Esophagus muscularis mucosa (tissue), 3 donors: ENCODE data around the gene SOSTDC1.

ENCODE experiments used
- POLR2A ChIP-seq: fragments of 450-650 bp; IDR thresholded peaks from one replicate; pipeline ENCODE4 v1.6.1; 2017; ENCODE audit warnings: antibody characterized with exemption, moderate library complexity, mild to moderate bottlenecking, low read depth
- TF ChIP-seq, protein P1 (sequence below), 3 experiments: fragments of 200-600 bp in 2 of 3; fragments of 450-650 bp in 1 of 3; sonication (generic) in 2 of 3; IDR thresholded peaks; one replicate each; pipeline ENCODE4 v1.5.1; 2017 to 2019; ENCODE audit warnings: antibody characterized with exemption in 3 of 3, mild to moderate bottlenecking in 2 of 3, moderate library complexity in 1 of 3

GRCh38 chr7:16514271-16514670 is 48.7 kb upstream of the SOSTDC1 start:
- TF ChIP-seq, protein P1, sequence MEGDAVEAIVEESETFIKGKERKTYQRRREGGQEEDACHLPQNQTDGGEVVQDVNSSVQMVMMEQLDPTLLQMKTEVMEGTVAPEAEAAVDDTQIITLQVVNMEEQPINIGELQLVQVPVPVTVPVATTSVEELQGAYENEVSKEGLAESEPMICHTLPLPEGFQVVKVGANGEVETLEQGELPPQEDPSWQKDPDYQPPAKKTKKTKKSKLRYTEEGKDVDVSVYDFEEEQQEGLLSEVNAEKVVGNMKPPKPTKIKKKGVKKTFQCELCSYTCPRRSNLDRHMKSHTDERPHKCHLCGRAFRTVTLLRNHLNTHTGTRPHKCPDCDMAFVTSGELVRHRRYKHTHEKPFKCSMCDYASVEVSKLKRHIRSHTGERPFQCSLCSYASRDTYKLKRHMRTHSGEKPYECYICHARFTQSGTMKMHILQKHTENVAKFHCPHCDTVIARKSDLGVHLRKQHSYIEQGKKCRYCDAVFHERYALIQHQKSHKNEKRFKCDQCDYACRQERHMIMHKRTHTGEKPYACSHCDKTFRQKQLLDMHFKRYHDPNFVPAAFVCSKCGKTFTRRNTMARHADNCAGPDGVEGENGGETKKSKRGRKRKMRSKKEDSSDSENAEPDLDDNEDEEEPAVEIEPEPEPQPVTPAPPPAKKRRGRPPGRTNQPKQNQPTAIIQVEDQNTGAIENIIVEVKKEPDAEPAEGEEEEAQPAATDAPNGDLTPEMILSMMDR (IDR thresholded peaks at IDR 0.05), result no peak
- TF ChIP-seq POLR2A, result no peak
